ENCODE data around the gene MIGA2. TPM values are rescaled to one million over a fixed set of nuclear protein-coding genes. Genes with fewer than 3 reads are reported as not detected.

Gene MIGA2
- polyA plus RNA-seq, 1 experiment, result 10.6 TPM

GRCh38 chr9:129107651-129108050 is 71.2 kb downstream of the MIGA2 start:
- no peak for DNase-seq (ENCODE audit: low read depth, low spot score)
- no peak for TF ChIP-seq CTCF (IDR thresholded peaks at IDR 0.05; ENCODE audit: low read depth, low read length)
- no peak overlapping the region for H3K4me3 ChIP-seq (ENCODE audit: low read depth, low read length)
- H3K9me3 ChIP-seq (ENCODE audit: control insufficient read depth, insufficient read depth, low read length), result no peaks in the 10 kb centered on the region
- ChIA-PET POLR2A (no interaction called here), CTCF (no interaction called here)
- H3K27ac ChIP-seq (ENCODE audit: low read depth, low read length), result no peak overlapping the region
- H3K27me3 ChIP-seq (ENCODE audit: control insufficient read depth, insufficient read depth, low read length), result no peaks in the 10 kb centered on the region

- TF ChIP-seq CTCF (IDR thresholded peaks at IDR 0.05; ENCODE audit: low read depth, low read length), result no peak
- no peak overlapping the region for H3K4me3 ChIP-seq (ENCODE audit: low read depth, low read length)
- DNase-seq (ENCODE audit: low read depth, low spot score), result no peak
- no peaks in the 10 kb centered on the region for H3K27me3 ChIP-seq (ENCODE audit: control insufficient read depth, insufficient read depth, low read length)
- no peak overlapping the region for H3K27ac ChIP-seq (ENCODE audit: low read depth, low read length)
- ChIA-PET CTCF (no interaction called here), POLR2A (interaction anchor here (0.6 kb wide), 1 partner anchor 21 kb away, joined by 3 read pairs; no protein-coding TSS in a partner anchor)
- no peaks in the 10 kb centered on the region for H3K9me3 ChIP-seq (ENCODE audit: control insufficient read depth, insufficient read depth, low read length)
These were observed 71.8 kb downstream of the MIGA2 start for GRCh38 chr9:129108083-129108804.

GRCh38 chr9:129108805-129109536 is 72.5 kb downstream of the MIGA2 start:
- Histone ChIP-seq H3K9me3 (ENCODE audit: control insufficient read depth, insufficient read depth, low read length) (no peaks in the 10 kb centered on the region), H3K27me3 (ENCODE audit: control insufficient read depth, insufficient read depth, low read length) (no peaks in the 10 kb centered on the region), H3K27ac (ENCODE audit: low read depth, low read length) (no peak overlapping the region), H3K4me3 (ENCODE audit: low read depth, low read length) (no peak overlapping the region; the same call in 1 of the 2 replicates)
- TF ChIP-seq CTCF (IDR thresholded peaks at IDR 0.05; ENCODE audit: low read depth, low read length), result no peak
- DNase-seq (ENCODE audit: low read depth, low spot score), result no peak
- ChIA-PET POLR2A (no interaction called here), CTCF (no interaction called here)

- peak overlapping the region; percentile 68 for H3K4me3 ChIP-seq (ENCODE audit: low read depth, low read length)
- no peaks in the 10 kb centered on the region for H3K27me3 ChIP-seq (ENCODE audit: control insufficient read depth, insufficient read depth, low read length)
- ChIA-PET CTCF (interaction anchor here (0.8 kb wide), 1 partner anchor 22 kb away, joined by 4 read pairs; no protein-coding TSS in a partner anchor), POLR2A (no interaction called here)
- no peaks in the 10 kb centered on the region for H3K9me3 ChIP-seq (ENCODE audit: control insufficient read depth, insufficient read depth, low read length)
- no peak overlapping the region for H3K27ac ChIP-seq (ENCODE audit: low read depth, low read length)
- no peak for DNase-seq (ENCODE audit: low read depth, low spot score)
- TF ChIP-seq CTCF (IDR thresholded peaks at IDR 0.05; ENCODE audit: low read depth, low read length), result no peak
These were observed 73.1 kb downstream of the MIGA2 start for GRCh38 chr9:129109537-129109903.
